Fibroblast of villous mesenchyme (primary cell): ENCODE measurements around the gene PCK1. TPM values are rescaled to one million over a fixed set of nuclear protein-coding genes. Genes with fewer than 3 reads are reported as not detected.
A peak's percentile ranks its signal among the peaks of the same experiment; 100 is the strongest.

ENCODE experiments used
- DNase-seq: peaks from one replicate; pipeline ENCODE4 v3.0.0-alpha.2; 2010; ENCODE audit warnings: low read depth
- H3K4me3 ChIP-seq: 2 replicates; pipeline ENCODE4 v1.5.1; 2011; ENCODE audit warnings: low read depth, mild to moderate bottlenecking, low read length
- total RNA-seq: library from RNA; depleted of rRNA; stranded (reverse); fragments of >200 nt; gene quantifications from 2 replicates; pipeline ENCODE4 v1.2.3, GENCODE V29; 2012
- TF ChIP-seq, protein P1 (sequence below): IDR thresholded peaks from 2 replicates; pipeline ENCODE4 v1.5.1; 2012; ENCODE audit warnings: low read depth, mild to moderate bottlenecking, low read length; ENCODE audit not compliant: insufficient read depth

Gene PCK1
- total RNA-seq, 1 donor, result not detected

DNA sequence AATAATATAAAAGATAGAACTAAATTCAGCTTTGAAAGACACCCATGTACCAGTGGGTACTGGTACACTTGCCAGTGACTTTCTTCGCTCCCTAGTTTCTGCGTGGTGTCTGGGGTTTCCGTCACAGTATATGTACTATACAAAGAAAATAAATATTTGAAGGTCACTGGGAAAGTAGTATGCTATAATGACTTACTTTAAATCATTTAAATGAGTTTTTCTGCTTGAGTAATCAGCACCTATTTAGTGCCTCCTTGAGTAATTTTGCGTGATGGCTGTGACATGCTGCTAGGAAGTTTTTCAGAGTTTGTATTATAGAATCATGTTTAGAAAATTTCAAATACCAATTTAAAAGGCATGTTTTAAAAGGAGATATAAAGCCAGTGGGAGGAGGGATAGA, 32.8 kb upstream of the PCK1 start:
- no peak overlapping the region for H3K4me3 ChIP-seq
- DNase-seq, result no peak
- TF ChIP-seq, protein P1, sequence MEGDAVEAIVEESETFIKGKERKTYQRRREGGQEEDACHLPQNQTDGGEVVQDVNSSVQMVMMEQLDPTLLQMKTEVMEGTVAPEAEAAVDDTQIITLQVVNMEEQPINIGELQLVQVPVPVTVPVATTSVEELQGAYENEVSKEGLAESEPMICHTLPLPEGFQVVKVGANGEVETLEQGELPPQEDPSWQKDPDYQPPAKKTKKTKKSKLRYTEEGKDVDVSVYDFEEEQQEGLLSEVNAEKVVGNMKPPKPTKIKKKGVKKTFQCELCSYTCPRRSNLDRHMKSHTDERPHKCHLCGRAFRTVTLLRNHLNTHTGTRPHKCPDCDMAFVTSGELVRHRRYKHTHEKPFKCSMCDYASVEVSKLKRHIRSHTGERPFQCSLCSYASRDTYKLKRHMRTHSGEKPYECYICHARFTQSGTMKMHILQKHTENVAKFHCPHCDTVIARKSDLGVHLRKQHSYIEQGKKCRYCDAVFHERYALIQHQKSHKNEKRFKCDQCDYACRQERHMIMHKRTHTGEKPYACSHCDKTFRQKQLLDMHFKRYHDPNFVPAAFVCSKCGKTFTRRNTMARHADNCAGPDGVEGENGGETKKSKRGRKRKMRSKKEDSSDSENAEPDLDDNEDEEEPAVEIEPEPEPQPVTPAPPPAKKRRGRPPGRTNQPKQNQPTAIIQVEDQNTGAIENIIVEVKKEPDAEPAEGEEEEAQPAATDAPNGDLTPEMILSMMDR, result no peak

DNA sequence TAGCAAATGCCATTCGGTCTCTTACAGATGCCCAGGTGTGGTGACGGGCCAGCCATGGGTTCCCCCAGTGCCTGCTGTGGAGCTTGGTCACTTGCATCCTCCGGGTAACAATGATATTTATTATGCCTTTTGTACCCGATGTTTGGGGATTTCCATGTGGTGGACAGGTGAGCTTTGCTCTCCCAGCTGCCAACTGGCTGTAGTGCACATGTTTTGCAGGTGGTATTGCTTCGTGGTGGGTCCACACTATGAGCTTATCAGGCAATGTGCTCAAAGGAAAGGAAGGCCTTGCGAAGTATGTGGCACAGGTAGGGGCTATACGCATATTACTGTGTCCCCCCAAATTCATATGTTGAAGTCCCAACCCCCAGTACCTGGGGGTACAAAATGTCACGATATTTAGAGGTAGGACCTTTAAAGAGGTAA, 31.7 kb upstream of the PCK1 start:
- DNase-seq, result no peak
- TF ChIP-seq, protein P1, result no peak
- no peak overlapping the region for H3K4me3 ChIP-seq

DNA sequence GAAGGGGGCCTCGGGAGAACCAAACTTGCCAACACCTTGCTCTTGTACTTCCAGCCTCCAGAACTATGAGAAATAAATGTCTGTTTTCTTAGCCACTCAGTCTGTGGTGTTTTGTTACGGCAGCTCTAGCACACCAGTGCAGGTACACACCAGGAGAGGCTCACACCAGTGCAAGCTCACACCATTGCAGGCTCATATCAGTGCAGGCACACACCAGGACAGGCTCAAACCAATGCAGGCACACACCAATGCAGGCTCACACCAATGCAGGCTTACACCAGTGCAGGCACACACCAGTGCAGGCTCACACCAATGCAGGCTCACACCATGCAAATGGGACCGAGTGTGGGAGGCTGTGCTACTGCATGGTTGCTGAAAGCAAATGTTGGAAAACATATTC, 31.1 kb upstream of the PCK1 start:
- TF ChIP-seq, protein P1, result no peak
- no peak overlapping the region for H3K4me3 ChIP-seq
- DNase-seq, result no peak

DNA sequence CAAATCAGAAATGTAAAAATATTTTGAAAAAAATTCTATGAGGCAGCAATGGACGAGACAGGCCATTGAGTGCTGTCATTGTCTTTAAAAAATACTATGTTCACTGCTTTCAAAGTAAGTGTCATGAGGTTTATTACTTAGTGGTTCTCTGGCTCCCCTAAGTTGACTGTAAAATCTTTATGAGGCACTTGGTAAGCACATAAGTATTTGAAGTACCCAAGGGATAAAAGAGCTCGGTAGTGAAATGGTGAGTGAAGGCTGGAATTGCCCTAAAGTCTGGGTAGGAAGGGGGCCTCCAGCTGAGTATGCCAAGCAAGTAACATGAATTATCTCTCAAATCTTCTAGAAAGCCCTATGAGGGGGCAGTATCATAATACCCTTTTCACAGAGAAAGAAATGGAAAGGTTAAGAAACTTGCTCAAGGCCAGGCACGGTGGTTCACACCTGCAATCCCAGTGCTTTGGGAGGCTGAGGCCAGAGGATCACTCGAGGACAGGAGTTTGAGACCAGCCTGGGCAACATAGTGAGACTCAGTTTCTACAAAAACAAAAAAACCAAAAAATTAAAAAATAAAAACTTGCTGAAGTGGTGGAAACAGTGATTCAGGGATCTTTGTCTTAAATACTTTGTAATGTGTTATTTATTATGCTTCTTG, 30.5 kb upstream of the PCK1 start:
- DNase-seq, result peak; percentile 16
- TF ChIP-seq, protein P1, result no peak
- no peak overlapping the region for H3K4me3 ChIP-seq

DNA sequence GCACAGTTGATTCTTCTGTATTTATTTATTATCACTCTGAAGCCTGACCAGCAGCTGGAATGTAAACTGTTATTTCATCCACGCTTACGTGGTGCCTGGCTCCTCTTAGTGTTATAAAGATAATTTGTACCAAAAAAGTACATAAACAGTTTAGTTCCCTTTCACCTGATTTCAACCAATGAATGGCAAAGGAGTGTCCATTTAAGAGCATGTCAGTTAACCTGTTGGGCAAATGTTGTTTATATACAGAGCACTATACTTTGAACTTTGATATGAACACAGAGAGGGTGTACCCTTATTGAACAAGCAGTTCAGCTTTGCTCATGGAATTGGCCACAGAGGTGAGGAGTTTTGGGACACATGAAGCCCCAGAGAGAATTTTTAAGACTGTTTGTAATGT, 28.8 kb upstream of the PCK1 start:
- no peak overlapping the region for H3K4me3 ChIP-seq
- no peak for DNase-seq
- TF ChIP-seq, protein P1, result no peak

DNA sequence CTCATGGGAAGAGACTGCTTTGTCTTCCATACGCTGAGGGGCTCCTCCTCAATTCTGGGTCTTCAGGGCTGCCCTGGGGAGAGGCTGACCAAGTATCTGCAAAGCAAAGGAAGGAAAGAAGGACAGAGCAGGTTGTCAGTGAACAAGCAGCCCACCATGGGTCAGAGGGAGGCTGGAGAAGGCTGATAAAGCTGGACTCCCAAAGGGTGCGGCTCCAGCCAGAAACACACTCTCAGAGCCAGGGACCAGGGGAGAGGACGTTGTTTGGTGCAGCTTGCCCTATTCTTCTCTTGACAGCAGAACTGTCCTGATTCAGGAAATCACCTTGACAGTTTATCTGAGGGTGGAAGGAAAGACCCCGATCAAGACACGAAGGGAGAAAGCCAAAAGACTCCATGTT, 25.6 kb upstream of the PCK1 start:
- DNase-seq, result no peak
- TF ChIP-seq, protein P1, result no peak
- no peak overlapping the region for H3K4me3 ChIP-seq

DNA sequence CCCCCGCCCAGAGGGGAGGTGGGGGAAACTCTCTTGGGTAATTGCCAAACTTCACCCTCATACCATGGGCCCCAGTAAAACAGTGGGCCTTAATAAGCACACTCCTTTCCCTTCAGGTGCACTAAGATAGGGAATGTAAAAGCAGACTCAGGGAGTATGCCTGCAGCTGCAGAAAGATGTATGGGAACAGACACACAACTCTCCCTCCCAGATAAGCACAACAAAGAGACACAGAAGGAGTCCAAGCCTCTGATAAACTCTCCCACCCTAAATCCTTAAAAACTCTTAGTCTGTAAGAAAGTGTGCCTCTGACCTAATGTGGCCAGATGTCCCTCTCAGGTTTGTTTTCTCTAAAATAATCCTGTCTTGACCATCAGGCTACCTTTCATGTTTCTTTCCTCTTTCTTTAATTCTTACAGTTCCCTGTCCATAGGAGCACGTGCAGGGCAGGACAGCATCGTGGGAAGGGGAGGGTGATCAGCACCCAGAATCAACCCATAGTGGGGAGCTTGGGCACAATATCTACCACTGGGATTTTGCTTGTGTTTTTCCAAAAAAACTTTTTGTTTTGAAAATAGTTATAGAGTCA, 24.7 kb upstream of the PCK1 start:
- TF ChIP-seq, protein P1, result no peak
- H3K4me3 ChIP-seq, result no peak overlapping the region
- DNase-seq, result no peak
